KMS-11 (cell line): Measurements from ENCODE around the gene PRMT3.

ENCODE experiments used
- H2AFZ ChIP-seq: fragments of 200-600 bp; sonication (generic); 2 replicates; pipeline ENCODE4 v1.6.1; 2016; ENCODE audit warnings: antibody characterized with exemption, mixed run types, low read depth
- H3K27ac ChIP-seq: fragments of 200-600 bp; sonication (generic); 2 replicates; pipeline ENCODE4 v1.6.1; 2016; ENCODE audit warnings: mild to moderate bottlenecking, mixed run types
- H3K27me3 ChIP-seq: fragments of 200-600 bp; sonication (generic); 2 replicates; pipeline ENCODE4 v1.6.1; 2017; ENCODE audit warnings: mild to moderate bottlenecking, low read depth, mixed run types, moderate library complexity; ENCODE audit not compliant: insufficient read depth
- H3K36me3 ChIP-seq: fragments of 200-600 bp; sonication (generic); 2 replicates; pipeline ENCODE4 v1.6.1; 2017; ENCODE audit warnings: mild to moderate bottlenecking, mixed run types; ENCODE audit not compliant: insufficient read depth
- H3K4me1 ChIP-seq: fragments of 200-600 bp; sonication (generic); 2 replicates; pipeline ENCODE4 v1.6.1; 2016; ENCODE audit warnings: mild to moderate bottlenecking, low read depth, mixed run types; ENCODE audit not compliant: poor library complexity, severe bottlenecking
- H3K4me2 ChIP-seq: fragments of 200-600 bp; sonication (generic); 2 replicates; pipeline ENCODE4 v1.7.0; 2016; ENCODE audit warnings: mild to moderate bottlenecking, mixed run types
- H3K4me3 ChIP-seq: fragments of 200-600 bp; sonication (generic); IDR thresholded peaks from 2 replicates; pipeline ENCODE4 v1.6.1; 2017; ENCODE audit warnings: low read depth, low read length, mixed read lengths; ENCODE audit not compliant: insufficient read depth
- H3K79me2 ChIP-seq: fragments of 200-600 bp; sonication (generic); 2 replicates; pipeline ENCODE4 v1.6.1; 2016; ENCODE audit warnings: low read depth, mixed run types; ENCODE audit not compliant: insufficient read depth
- H3K9ac ChIP-seq: fragments of 200-600 bp; sonication (generic); 2 replicates; pipeline ENCODE4 v1.6.1; 2016; ENCODE audit warnings: mild to moderate bottlenecking, mixed run types
- H4K20me1 ChIP-seq: fragments of 200-600 bp; sonication (generic); 2 replicates; pipeline ENCODE4 v1.6.1; 2016; ENCODE audit warnings: mild to moderate bottlenecking, mixed run types; ENCODE audit not compliant: insufficient read depth
- TF ChIP-seq, protein P1 (sequence below): fragments of 200-600 bp; sonication (generic); conservative IDR thresholded peaks from 2 replicates; pipeline ENCODE4 v1.6.1; 2017; ENCODE audit warnings: low read depth, mild to moderate bottlenecking, antibody characterized with exemption, low read length, moderate library complexity, mixed read lengths

Gene PRMT3

DNA sequence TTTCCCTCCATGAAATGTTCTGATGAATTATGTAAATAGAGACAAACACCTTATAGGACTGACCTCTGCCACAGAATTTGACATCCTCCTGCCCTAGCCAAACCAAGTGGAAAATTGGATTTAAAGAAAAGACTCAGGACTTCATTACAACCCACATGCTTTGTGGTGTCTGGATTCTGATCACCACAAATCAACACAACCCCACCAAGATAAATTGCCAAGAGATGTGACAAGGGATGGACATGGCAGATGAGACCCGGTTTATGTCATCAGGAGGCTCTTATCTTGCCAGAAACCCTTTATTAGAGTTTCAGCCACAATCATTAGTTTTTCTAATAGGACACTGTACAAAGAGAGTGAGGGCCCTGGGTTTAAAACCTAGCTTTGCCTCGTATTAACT lies 154.0 kb downstream of the PRMT3 start:
- TF ChIP-seq, protein P1, sequence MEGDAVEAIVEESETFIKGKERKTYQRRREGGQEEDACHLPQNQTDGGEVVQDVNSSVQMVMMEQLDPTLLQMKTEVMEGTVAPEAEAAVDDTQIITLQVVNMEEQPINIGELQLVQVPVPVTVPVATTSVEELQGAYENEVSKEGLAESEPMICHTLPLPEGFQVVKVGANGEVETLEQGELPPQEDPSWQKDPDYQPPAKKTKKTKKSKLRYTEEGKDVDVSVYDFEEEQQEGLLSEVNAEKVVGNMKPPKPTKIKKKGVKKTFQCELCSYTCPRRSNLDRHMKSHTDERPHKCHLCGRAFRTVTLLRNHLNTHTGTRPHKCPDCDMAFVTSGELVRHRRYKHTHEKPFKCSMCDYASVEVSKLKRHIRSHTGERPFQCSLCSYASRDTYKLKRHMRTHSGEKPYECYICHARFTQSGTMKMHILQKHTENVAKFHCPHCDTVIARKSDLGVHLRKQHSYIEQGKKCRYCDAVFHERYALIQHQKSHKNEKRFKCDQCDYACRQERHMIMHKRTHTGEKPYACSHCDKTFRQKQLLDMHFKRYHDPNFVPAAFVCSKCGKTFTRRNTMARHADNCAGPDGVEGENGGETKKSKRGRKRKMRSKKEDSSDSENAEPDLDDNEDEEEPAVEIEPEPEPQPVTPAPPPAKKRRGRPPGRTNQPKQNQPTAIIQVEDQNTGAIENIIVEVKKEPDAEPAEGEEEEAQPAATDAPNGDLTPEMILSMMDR = no peak
- Histone ChIP-seq H3K4me2 (no peak overlapping the region), H3K4me3 (no peak overlapping the region), H3K27ac (no peak overlapping the region), H3K4me1 (no peaks in the 10 kb centered on the region), H3K27me3 (no peaks in the 10 kb centered on the region), H4K20me1 (no peaks in the 10 kb centered on the region), H3K79me2 (no peaks in the 10 kb centered on the region), H3K9ac (no peak overlapping the region), H2AFZ (no peak overlapping the region), H3K36me3 (no peaks in the 10 kb centered on the region)

DNA sequence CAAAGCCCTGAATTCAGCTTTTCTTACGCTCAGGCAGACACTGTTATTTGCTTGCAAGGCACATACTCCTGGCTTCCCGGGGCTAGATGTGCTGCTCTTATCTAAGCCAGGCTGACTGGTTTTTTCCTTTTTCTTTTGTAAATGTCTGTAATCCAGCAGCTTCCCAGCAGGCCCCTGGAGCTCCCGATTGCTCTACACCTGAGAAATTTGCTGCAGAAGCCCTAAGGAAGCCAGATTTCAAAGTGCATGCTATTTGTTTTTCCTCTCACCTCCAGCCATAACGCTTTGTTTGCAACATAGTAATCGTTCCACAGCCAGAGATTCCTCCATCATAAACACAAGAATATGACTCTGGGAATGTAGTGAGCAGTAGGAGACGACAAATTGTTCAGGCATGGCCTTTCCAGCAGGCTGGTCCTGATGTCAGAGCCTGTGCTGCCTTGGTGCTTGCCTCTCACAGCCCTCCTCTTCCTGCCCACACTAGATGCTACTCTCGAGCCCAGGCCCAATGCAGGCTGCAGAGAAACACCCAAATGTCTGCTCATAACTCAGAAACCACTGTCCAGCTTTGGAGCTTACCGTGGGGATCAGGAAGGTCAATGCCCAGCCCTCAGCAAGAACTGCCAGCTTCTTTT lies 157.2 kb downstream of the PRMT3 start:
- Histone ChIP-seq H3K4me3 (no peak overlapping the region), H3K36me3 (no peaks in the 10 kb centered on the region), H3K4me2 (no peak overlapping the region), H2AFZ (no peak overlapping the region), H3K79me2 (no peaks in the 10 kb centered on the region), H3K4me1 (no peaks in the 10 kb centered on the region), H4K20me1 (no peaks in the 10 kb centered on the region), H3K27ac (no peak overlapping the region), H3K9ac (no peak overlapping the region), H3K27me3 (no peaks in the 10 kb centered on the region)
- TF ChIP-seq, protein P1 = no peak

DNA sequence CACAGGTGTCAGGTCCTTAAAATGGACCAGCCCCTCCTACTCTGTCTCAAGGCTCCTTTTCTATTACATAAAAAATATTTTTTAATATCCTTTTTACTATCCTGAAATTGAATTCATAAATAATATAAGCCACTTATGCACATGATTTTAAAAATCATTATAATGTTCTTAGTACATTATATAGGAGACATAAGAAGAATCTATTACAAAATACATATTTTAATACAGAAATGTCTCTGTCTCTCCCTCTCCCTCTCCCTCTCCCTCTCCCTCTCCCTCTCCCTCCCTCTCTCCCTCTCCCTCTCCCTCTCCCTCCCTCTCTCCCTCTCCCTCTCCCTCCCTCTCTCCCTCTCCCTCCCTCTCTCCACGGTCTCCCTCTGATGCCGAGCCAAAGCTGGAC lies 159.9 kb downstream of the PRMT3 start:
- no peaks in the 10 kb centered on the region for H3K79me2 ChIP-seq
- no peak overlapping the region for H3K4me3 ChIP-seq
- no peaks in the 10 kb centered on the region for H3K27me3 ChIP-seq
- no peak overlapping the region for H3K4me2 ChIP-seq
- H3K9ac ChIP-seq = no peak overlapping the region
- H4K20me1 ChIP-seq = no peaks in the 10 kb centered on the region
- no peaks in the 10 kb centered on the region for H3K36me3 ChIP-seq
- TF ChIP-seq, protein P1 = no peak
- H3K4me1 ChIP-seq = no peaks in the 10 kb centered on the region
- H2AFZ ChIP-seq = no peak overlapping the region
- no peak overlapping the region for H3K27ac ChIP-seq

DNA sequence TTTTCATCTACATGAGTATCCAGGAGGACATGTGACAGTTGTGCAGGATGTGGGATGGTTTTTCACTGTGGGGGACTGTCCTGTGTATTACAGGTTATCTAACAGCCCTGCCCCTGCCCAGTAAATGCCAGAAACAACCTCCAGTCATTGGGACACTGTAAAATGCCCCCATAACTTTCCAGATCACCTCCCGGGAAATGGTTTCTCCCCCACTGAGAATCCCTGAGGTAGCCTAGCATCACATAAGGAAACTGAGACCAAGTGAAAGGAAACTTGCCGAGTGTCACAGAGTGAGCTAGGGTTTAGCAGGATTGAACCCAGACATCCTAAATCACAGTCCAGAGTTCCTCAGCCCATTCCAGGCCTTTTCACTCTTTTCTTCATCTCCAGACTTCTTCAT lies 163.6 kb downstream of the PRMT3 start:
- Histone ChIP-seq H3K27ac (no peak overlapping the region), H3K9ac (no peak overlapping the region), H3K4me1 (no peaks in the 10 kb centered on the region), H4K20me1 (no peaks in the 10 kb centered on the region), H3K4me3 (no peak overlapping the region), H2AFZ (no peak overlapping the region), H3K27me3 (no peaks in the 10 kb centered on the region), H3K36me3 (no peaks in the 10 kb centered on the region), H3K79me2 (no peaks in the 10 kb centered on the region), H3K4me2 (no peak overlapping the region)
- TF ChIP-seq, protein P1 = no peak
